GM19043 (cell line): Measurements from ENCODE around the gene C6orf89.
"Not testable (repeated sequence)": the region's sequence is repeated elsewhere in the genome, so short reads cannot be mapped to it uniquely, and the experiment has no call there.

Source experiments
- ATAC-seq: cut with Tn5 transposase; IDR thresholded peaks from one replicate; pipeline ENCODE4 v1.9.1; 2021; ENCODE audit warnings: low read depth; ENCODE audit not compliant: unreplicated experiment

Gene C6orf89

DNA sequence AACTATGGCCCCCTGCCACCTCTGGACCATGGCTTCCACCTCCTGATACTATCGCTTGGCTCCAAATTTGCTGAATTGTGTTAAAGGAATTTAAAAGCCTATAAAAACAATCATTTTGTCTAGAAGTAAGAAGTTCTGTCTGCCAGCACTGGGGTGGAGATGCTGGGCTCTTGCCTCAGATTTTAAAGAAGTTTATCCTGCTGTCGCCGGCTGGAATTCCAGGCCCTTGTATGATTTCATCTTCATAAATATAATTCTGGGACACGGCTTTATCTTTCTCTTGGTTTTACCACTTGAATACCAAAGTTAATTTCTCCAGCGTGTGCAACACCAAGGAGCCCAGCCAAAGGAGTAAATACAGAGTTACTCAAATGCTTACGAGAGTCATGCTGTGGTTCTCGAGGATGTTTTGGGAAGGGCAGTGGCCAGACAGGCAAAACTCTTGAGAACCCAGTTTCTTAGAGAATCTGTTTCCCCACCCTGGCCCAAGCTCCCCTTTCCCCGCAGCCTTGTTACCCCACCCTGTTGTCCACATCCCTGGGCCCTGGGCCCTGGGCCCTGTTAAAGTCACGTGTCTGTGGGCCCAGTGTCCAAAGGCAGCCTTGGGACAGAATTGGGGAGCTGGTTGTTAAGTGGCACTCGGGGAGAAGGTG, 31.9 kb downstream of the C6orf89 start:
- ATAC-seq: no peak

DNA sequence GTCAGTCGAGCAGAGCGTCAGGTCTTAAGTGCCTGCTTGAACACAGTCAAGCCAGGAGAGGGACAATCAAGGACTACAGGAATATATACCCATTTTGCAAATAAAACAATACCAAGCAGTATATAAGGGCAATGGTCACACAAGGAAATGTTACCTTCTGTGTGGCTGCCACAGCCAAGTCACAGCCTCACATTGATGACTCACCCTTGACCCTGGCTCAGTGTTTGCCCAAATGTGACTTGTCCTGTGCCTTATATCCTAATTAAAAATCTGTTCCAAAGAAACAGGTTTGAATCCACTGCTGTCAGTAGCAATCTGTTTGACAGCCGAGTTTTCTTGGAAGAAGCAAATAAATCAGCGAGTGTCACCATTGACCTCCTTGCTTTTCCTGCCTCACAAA, 34.3 kb downstream of the C6orf89 start:
- ATAC-seq: no peak

DNA sequence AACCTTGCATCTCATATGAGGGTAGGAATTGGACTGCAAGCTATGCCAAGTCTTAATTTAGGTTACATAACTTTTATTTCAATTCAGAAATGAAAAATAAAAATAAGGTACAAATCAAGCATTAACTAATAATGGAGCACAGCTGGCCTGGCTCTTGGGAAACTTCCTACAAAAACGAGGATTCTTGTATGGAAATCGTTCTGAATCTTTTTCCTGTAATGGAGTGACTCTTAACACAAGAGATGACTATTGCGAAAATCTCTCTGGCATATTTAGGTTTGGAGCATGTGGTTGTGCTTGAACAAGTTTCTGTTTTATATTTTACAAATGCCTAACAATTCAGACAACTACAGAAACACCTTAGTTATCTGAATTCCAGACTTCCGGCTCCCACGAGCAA, 34.8 kb downstream of the C6orf89 start:
- no peak for ATAC-seq

DNA sequence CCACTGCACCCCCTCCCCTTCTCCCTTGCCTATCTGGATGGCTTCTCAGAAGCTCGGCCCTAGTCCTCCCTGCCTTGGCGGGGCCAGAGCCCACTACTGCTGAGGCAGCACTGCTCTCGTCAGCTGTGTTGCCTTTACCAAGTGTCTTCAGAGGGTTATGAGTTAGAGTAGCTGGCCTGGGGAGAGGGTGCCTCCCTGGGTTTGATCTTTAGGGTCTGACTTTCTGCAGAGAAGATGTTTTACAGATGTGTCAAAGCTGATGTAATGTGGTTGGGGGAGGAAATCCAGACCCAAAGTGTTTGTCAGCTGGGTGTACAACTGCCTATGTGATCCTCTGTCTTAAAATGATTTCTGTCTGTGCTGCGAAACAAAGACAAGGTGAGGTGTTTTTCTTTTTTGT, 38.4 kb downstream of the C6orf89 start:
- no peak for ATAC-seq

DNA sequence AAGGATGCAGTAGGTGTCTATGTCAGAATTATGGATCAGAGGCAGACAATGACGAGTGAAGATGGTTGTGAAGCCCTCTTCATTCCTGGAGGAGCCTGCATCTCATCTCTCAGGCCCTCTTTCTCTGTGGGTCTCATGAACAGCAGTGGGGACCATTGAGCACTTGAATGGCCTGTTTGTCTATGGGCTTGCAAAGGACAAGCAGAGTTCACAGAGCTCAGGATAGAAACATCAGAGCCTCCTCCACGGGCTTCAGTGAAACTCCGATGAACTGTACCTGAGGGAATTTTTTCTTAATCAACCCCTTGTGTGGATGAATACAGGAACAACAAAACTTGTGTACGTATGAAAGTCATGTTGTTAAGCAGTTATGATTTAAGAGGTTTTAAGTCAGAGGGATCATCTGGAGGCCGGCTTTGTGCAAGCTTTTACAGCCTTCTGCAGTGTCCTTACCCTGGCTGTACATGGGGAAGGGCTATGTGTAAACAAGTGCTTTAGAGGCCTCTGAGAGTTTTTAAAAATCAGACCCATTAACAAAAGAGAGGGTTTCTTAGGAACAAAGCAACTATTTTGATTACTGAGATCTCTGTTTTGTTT, 39.1 kb downstream of the C6orf89 start:
- no peak for ATAC-seq

DNA sequence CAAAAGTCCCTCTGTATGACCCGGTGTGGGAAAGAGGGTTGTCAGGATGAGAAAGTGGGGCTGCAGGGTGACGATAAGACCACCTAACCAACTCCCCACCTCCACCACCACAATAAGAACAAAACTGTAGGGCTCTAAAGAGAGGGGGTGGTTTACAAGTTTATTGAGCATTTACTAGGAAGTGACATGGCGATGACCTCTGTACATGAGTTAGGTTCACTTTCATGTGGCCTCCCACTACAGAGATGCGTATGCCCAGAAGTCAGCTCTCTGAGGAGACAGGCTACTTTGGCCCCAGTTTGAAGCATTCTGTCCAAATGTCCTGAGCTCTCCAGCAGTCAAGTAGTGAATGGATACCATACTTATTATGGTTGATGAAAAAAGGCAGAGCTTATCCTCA, 40.1 kb downstream of the C6orf89 start:
- ATAC-seq: no peak

DNA sequence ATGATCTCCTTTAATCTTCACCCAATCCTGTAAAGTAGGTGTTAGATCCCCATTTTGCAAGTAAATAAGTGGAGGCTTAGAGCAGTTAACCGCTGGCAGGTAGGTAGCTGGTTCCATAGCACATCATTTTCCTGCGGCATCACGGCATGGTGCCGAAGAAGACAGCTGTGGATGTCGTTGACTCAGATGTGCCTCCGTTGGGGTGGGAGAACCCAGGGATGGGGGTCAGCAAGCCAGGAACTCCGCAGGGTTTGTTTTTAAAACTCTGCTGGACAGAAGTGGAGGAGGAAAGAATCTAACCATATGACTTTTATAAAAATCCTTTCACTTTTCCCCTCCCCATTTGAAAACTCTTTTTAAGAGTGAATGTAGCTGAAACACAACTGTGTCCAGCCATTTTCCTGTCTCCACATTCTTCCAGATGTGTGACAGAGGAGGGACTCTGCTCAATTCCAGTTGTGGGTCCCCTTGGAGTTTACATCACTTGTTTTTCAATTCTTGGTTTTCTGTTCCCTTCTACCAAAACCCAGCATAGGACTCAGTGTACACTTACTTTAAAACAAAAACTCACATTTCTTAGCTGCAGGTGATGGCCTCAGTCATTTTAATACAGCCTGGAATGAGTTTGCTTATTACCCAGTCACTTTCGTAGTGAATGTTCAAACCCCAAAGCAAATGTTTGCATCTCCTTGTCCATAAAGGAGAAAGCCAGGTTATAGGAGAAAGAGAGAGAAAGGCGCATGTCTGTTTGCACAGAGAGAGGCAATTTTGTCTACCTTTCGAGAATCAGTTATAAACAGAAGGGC, 41.2 kb downstream of the C6orf89 start:
- ATAC-seq: no peak

DNA sequence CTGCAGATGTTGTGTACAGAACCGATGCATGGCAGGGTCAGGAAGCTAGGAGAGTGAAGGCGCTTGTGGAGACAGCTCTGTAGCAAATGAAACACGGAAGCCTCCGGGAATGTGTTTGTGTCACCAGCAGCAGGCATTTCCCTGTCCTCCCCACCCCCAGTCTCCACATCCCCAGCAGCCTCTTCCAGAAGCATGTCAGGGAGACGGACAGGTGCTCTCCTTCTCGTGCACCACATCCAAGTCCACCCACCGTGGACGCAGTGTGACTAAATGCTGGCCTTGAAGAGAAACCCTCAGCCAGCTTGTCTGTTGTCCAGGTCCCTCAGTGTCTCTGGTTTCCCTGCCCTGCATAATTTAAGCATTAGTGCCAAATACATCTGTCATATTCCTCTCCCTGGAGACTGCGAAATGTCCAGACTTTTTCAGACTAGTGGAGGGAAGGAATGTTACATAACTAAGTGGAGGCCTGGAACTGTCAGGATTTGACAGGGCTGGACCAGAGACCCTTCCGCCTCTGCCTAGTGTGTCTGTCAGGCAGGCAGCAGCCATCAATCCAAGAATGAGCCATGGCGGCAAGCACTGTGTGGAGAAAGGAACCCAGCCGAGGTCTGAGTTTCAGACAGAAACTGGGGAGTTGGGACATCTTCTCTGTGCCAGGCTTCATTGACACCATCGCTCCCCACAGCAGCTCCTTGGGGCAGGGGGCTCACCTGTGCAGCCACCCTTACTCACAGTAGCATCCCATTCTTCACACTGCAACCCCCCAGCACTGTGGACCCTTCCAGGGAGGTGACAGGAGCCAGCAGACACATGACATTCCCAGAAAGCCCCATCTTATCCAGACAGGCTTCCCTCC, 42.2 kb downstream of the C6orf89 start:
- ATAC-seq: no peak

DNA sequence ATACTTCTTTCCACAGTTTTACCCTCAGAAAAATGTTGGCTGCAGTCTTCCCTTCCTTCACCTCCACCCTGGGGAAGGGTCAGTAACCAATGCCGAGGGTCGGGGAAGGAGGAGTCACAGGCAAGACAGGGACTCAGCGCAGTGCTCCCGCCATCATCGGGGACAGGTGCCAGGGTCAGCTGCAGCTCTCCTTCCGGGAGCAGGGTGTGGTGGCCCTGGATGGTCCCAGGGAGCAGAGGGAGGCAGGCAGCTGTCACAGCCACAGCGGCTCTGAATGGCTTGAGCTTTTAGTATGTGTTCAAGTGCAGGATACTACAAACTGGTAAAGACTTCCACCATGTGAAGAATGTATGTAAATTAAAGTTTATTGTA, 42.8 kb downstream of the C6orf89 start:
- ATAC-seq: no peak

DNA sequence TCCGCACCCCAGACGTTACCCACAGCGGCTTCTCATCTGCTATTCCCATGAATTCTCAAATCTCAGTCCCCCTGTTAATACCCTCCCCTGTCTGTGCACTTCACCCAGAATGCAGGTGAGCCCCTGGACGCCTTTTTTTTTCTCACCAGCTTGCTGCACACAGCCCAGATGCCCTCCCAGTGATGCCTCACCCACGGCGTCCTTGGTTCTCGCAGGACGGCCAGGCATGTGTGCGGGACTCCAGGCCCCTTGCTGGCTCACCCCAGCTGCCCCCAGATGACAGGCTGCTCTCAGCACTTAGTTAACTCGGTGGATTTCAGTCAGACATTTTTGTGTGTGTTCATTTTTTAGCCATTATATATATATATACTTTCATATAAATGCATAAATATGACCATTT, 43.4 kb downstream of the C6orf89 start:
- no peak for ATAC-seq

DNA sequence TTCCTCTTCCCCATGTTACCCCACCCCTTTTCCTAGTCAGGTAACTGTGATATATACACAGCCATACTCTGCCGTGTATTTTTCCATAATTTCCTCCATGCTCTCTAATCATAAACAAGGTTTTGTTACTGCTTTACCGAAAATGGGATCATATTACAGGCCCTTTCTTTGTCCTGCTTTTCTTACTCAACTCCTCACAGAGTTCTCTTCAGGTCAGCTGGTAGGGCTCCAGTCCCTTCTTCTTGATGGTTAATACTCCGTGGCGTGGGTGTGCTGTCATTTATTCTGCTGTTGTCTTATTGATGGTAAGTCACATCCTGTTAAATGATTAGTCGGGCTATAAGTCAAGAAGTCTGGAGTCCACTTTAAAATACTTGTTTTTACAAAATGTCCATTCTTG, 43.9 kb downstream of the C6orf89 start:
- ATAC-seq: no peak

DNA sequence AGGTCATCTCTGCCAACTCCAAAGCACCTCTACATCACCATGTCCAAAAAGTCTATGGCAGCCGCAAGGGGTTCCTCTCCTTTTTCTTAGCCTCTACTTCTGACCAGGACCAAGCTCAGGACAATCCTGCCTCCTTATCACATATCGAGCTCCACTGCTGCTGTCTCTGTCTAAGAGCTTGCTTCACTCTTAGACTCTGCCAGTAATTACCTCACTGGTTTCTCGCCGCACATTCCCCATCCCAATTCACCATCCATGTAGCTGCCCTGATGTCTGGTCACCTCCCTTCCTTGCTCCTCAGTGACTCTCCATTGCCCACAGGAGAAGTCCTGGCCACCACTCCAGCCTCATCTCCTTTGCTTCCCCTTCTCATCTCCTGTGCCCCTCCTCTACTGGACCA, 44.7 kb downstream of the C6orf89 start:
- no peak for ATAC-seq

DNA sequence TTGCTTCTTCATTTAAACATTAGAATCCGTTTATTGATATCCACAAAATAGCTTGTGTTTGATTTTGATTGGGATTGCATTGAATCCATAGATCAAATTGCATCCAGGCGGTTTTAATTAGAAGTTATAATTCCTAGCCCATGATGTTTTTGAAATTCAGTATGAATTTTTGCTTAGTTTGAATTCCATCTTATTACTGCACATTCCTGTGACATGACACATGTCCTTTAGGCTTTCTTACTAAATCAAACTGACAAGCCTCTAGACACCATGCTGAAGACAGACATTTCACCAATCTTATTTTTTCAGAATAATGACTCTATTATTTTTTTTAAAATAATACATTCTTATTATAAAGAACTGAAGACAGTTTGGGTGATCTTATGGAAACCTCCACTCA, 47.4 kb downstream of the C6orf89 start:
- no peak for ATAC-seq

DNA sequence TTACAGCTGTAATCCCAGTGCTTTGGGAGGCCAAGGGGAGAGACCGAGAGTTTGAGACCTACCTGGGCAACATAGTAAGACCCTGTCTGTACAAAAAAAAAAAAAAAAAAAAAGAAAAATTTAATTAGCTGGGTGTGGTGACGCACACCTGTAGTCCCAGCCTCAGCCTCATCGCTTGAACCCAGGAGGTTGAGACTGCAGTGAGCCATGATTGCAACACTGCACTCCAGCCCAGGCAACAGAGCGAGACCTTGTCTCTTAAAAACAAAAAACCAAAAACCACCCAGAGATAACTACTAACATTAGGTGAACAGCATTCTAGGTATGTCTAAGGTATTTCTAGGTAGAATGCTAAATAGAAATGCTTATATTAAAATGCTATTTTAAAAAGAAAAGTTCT, 47.8 kb downstream of the C6orf89 start:
- no peak for ATAC-seq

DNA sequence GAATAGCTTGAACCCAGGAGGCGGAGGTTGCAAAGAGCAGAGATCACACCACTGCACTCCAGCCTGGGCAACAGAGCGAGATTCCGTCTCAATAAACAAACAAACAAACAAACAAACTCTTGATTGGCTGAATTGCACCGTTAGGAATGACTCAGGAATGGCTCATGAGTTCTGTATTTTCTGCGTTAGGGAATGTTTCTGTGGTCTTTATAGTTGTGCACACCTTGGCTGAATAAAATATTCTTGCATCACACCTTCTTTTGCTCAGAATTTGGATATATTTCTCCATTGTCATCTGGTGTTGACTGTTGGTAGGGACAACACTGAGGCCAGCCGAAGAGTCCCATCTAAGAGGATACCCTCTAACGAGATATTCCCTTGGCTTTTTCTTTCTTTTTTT, 49.1 kb downstream of the C6orf89 start:
- ATAC-seq: no peak

DNA sequence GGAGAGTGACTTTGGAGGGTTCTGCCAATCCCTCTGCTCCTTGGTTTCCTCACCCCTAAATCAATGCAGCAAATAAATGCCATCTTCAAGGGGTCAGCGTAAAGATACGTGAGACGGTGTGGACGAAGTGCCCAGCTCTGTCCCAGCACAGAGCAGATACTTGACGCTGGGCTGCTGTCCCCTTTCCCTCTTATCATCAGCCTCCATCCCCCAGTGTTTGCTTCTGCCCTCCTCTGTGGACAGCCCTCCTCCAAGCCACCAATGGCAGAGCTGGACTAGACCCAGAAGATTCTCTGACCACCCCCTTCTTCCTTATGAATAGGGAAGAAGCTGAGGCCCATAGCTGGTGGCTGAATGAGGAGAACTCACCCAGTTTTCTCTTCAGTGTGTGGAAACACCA, 51.1 kb downstream of the C6orf89 start:
- no peak for ATAC-seq

DNA sequence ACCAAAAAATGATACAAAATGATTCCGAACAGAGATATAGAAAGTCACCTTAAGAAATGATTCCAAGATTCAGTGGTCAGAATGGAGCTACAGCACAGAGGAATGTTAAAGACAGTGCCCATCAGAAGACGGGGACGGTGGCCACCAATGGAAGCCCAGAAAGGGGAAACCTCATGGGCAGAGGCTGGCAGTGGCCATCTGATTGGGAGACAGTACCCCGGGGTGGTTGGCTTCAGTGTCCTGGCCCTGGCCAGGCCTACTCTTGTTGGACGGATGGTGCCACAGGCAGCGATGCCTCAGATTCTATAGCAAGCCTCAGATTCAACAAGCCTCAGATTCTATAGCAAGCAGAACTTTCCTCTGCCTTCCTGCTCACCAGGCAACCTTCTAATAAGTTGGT, 52.1 kb downstream of the C6orf89 start:
- ATAC-seq: no peak

DNA sequence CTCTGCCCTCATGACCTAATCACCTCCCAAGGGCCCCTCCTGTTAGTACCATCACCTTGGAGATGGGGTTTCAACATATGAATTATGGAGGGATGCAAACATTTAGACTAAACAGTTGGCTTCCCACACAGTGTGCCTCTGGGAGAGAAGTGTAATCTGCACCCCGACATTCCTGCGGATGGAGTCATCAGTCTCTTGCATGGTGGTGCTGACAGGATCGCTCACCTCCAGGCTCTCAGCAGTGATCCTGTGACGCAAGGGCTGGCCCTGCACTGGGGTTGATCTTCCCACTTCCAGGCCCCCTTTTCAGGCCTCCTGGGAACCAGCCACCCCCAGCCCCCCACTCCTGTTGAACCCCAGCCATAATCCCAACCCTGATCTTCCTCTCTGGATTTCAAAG, 52.8 kb downstream of the C6orf89 start:
- no peak for ATAC-seq

DNA sequence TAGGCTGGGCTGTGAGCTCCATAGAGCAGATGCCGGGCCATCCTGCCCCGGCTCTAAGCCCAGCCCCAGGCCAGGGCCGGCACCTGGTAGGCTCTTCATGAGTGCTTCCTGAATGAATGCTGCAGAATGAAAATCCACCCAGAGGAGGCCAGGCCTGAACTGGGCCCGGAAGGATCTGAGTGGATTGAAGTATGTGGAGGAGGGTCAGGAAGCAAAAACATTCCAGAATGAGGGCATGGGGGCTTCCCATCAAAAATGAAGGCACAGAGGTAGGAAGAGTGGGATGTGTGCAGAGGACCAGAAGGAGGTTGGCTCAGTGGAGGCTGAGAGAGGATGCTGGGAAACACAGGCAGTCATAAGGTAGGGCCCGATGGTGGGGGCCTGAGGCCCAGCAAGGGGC, 53.3 kb downstream of the C6orf89 start:
- not testable (repeated sequence) for ATAC-seq

DNA sequence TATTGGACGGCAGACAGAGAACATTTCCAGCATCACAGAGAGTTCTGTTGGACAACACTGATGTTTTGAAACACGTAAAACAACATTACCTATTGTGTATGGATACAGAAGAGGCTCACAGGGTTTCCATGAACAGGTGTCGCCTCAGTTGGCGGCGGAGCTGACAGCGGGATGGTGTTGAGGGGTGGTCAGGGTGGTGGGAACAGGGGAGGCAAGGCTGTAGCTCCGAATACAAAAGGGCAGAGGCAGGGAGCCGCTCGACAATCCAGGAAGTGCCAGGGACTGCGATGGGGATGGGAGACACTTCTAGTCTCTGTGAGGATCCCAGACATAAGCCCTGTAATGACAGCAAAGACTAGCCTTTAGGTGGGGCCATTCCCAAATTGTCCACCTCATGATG, 54.3 kb downstream of the C6orf89 start:
- ATAC-seq: no peak

DNA sequence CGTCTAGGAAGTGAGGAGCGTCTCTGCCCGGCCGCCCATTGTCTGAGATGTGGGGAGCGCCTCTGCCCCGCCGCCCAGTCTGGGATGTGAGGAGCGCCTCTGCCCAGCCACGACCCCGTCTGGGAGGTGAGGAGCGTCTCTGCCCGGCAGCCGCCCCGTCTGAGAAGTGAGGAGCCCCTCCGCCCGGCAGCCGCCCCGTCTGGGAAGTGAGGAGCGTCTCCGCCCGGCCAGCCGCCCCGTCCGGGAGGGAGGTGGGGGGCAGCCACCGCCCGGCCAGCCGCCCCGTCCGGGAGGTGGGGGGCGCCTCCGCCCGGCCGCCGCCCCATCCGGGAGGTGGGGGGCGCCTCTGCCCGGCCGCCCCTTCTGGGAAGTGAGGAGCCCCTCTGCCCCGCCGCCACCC, 55.8 kb downstream of the C6orf89 start:
- not testable (repeated sequence) for ATAC-seq
